ENCODE results near the gene CTXN1.
"Not testable (repeated sequence)": the region's sequence is repeated elsewhere in the genome, so short reads cannot be mapped to it uniquely, and the experiment has no call there.

The CTXN1 gene

DNA sequence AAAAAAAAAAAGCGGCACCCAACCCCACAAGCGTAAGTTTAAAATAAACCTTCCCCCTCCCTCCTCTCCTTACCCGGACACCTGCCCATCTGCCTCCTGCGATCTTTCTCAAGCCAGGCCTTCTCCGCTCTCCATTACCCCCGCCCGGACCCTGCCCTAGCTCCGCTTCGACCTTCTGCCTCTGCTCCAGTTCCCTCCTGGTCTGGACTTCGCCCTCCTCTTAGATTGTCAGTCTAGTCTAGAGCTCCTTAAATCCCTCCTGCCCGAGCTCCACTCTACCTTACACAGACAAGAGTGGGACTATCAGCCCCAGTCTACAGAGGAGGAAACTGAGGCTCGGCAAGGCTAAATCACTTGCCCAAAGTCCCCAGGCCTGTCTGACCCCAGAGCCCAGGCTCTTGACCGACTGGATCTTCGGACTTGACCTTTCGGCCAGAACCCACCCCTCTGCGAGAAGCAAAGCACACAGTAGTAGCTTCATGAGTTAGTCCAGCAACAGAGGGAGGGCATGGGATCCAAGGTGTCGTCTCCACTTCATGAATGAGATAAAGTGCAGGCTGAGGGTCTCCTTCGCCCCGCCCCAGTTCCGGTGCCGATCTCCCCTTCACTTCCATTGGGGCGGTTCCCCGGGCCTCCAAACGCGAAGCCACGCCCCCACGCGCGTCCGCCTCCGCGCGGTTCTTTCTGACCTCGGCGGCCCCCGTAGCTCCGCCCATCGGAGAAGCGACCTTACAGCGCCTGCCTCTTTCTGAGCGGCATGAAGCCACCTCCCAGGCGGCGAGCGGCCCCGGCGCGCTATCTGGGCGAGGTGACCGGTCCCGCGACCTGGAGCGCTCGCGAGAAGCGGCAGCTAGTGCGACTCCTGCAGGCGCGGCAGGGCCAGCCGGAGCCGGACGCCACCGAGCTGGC is 6.1 kb downstream of the CTXN1 start, which contains the start of gene SNAPC2:
SNAPC2 (plus strand) TSS at position 729 of the 909 bp plus-strand sequence; CDS start at position 758, 29 bp downstream.
- TF ChIP-seq, protein P1, sequence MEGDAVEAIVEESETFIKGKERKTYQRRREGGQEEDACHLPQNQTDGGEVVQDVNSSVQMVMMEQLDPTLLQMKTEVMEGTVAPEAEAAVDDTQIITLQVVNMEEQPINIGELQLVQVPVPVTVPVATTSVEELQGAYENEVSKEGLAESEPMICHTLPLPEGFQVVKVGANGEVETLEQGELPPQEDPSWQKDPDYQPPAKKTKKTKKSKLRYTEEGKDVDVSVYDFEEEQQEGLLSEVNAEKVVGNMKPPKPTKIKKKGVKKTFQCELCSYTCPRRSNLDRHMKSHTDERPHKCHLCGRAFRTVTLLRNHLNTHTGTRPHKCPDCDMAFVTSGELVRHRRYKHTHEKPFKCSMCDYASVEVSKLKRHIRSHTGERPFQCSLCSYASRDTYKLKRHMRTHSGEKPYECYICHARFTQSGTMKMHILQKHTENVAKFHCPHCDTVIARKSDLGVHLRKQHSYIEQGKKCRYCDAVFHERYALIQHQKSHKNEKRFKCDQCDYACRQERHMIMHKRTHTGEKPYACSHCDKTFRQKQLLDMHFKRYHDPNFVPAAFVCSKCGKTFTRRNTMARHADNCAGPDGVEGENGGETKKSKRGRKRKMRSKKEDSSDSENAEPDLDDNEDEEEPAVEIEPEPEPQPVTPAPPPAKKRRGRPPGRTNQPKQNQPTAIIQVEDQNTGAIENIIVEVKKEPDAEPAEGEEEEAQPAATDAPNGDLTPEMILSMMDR (IDR thresholded peaks at IDR 0.05; ENCODE audit: low read length, missing control alignments) = no peak
- DNase-seq (ENCODE audit: low read depth) = peak; percentile 95
- peak within 1 kb of the TSS; percentile 68 for H3K4me3 ChIP-seq (replicated peaks; ENCODE audit: low read depth, low read length)

DNA sequence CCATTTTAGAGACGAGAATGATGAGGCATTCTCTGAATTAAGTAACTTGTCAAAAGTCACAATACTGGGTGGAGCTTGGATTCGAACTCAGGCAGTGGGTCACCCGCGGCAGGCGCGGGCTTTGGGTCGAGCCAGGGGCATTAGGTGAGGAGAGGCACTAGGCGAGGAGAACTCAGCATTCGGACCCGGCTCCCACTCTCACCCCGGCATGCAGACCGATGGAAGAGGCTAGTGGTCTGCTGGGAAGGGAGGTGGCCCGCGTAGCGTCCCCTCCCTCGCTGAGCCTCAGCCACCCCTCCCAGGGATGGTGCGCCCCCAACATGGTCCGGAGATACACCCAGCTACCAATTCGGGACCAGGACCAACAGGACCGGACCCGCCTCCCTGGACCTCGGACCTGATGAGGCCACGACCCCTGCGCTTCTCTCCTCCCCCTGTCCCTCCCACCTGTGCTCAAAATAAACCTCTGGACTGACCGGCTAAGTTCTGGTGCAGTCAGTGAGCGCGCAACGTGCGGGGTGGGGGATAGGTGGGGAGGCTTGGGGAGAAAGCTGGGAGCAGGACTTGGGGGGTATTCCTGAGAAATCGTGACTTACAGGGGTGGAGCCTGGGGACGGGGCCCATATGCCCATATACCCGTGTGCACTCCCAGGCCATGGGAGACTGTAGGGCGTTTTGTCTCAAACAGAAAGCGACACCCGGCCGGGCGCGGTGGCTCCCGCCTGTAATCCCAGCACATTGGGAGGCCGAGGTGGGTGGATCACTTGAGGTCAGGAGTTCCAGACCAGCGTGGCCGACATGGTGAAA is 7.1 kb downstream of the CTXN1 start:
- no peak for DNase-seq (ENCODE audit: low read depth)
- TF ChIP-seq, protein P1 (IDR thresholded peaks at IDR 0.05; ENCODE audit: low read length, missing control alignments) = no peak
- H3K4me3 ChIP-seq (replicated peaks; ENCODE audit: low read depth, low read length) = no peak overlapping the region

DNA sequence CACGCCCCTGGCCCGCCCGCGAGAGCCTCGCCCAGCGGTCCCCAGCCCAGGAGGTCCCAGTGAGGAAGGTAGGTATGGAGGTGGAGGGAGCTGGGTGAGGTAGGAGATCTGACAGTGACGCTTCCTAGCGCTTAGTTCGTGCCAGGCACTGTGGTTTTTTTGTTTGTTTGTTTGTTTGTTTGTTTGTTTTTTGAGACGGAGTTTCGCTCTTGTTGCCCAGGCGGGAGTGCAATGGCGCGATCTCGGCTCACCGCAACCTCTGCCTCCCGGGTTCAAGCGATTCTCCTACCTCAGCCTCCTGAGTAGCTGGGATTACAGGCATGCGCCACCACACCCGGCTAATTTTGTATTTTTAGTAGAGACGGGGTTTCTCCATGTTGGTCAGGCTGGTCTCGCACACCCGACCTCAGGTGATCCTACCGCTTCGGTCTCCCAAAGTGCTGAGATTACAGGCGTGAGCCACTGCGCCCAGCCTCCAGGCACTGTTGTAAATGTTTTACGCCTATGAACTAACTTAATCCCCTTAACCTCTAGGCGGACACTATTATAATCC is 7.8 kb downstream of the CTXN1 start:
- H3K4me3 ChIP-seq (replicated peaks; ENCODE audit: low read depth, low read length) = peak overlapping the region; percentile 24
- not testable (repeated sequence) for DNase-seq (ENCODE audit: low read depth)

DNA sequence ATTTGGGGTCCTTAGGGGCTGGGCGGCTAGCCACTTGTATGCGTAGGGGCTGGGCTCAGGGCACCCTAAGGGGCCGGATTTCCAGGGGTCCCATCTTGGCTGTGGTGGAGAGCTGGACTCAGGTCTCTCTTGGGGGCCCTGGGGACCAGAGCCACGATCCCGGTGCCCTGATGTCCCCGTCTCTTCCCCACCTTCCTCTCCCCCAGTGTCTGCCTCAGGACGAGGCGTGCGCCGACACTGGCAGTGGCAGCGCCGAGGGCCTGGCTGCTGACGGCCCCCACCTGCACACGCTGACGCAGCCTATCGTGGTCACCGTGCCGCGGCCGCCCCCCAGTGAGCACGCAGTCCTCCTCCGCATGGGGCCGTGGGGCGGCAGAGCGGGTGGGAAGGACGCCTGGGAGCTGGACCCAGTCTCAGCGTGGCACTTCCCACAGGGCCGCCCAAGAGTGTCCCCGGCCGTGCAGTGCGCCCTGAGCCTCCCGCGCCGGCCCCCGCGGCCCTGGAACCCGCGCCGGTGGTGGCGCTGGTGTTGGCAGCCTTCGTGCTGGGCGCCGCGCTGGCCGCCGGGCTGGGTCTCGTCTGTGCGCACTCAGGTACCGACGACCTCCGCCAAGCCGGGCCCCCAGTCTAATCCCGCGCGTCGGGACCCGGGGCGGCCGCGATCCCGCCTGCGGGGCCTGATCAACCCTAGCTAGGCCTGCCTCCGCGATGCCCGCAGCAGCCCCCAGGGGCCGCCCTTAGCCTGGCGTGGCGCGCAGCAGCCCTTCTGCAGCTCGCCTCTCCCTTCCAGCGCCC is 8.5 kb downstream of the CTXN1 start:
- DNase-seq (ENCODE audit: low read depth) = peak; percentile 62
- peak overlapping the region; percentile 27 for H3K4me3 ChIP-seq (replicated peaks; ENCODE audit: low read depth, low read length)
- TF ChIP-seq, protein P1 (IDR thresholded peaks at IDR 0.05; ENCODE audit: low read length, missing control alignments) = peak; percentile 44

DNA sequence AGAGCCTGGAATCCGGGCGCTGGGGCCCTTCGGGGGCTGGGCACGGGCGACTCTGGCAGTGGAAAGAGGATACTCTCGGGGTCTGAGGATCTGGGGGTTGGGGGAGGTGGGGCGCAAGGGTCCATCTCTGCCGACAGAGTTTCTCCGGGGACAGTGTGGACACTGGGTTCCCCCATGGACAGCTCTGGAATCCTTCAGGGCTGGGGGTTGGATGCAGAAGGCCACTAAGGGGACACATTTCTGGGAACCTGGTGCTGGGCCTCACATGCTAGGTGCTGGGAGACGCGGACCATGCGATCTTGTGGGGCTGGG is 9.0 kb downstream of the CTXN1 start:
- DNase-seq (ENCODE audit: low read depth) = no peak
- TF ChIP-seq, protein P1 (IDR thresholded peaks at IDR 0.05; ENCODE audit: low read length, missing control alignments) = no peak
- peak overlapping the region; percentile 17 for H3K4me3 ChIP-seq (replicated peaks; ENCODE audit: low read depth, low read length)

DNA sequence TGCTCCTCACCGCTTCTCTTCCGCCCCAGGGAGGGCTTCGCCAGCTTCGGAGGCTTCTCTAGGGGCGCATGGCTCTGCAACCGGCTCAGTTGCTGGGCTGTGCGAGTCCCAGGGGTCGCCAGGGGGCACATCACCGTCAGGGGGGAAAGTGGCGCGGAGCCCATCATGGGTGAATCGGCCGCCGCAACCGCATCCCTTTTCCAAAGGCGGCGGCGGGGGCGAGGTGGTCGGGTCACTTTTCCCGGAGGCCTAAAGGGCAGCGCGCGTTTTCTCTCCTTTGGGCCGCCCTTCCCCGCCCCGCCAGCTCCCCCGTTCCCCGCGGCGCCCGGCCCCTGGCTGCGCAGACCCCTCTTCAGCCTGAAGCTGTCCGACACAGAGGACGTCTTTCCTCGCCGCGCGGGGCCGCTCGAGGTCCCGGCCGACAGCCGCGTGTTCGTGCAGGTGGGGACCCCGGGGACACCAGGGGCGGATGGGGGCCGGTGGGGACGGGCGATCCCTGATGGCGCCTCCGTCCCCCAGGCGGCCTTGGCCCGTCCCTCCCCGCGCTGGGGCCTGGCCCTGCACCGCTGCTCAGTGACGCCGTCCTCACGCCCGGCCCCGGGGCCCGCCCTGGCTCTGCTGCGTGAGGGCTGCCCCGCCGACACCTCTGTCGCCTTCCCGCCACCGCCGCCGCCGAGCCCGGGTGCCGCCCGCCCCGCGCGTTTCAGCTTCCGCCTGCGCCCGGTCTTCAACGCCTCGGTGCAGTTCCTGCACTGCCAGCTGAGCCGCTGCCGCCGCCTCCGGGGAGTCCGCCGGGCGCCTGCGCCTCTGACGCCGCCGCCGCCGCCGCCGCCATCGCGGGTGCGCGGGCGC is 9.6 kb downstream of the CTXN1 start:
- DNase-seq (ENCODE audit: low read depth) = no peak
- peak overlapping the region; percentile 29 for H3K4me3 ChIP-seq (replicated peaks; ENCODE audit: low read depth, low read length)
- TF ChIP-seq, protein P1 (IDR thresholded peaks at IDR 0.05; ENCODE audit: low read length, missing control alignments) = no peak

All from fibroblast of pulmonary artery (primary cell).